MM.1S (cell line): ENCODE results near the gene CNTRL.

Source experiments
- DNase-seq: peaks from one replicate; pipeline ENCODE4 v3.0.0-alpha.2; 2015
- H2AFZ ChIP-seq: fragments of 300-600 bp; sonication (generic); 2 replicates; pipeline ENCODE4 v1.6.0; 2016; ENCODE audit warnings: antibody characterized with exemption, low read length
- H3F3A ChIP-seq: fragments of 300-600 bp; sonication (generic); 2 replicates; pipeline ENCODE4 v1.6.1; 2016; ENCODE audit warnings: mild to moderate bottlenecking, antibody characterized with exemption, low read length, moderate library complexity, mixed read lengths; ENCODE audit not compliant: insufficient read depth
- H3K27ac ChIP-seq: fragments of 300-600 bp; sonication (generic); 2 replicates; pipeline ENCODE4 v1.5.1; 2016; ENCODE audit warnings: mild to moderate bottlenecking, low read length
- H3K27me3 ChIP-seq: fragments of 300-600 bp; sonication (generic); replicated peaks from 2 replicates; pipeline ENCODE4 v1.6.0; 2016; ENCODE audit warnings: low read length; ENCODE audit not compliant: insufficient read depth
- H3K36me3 ChIP-seq: fragments of 300-600 bp; sonication (generic); replicated peaks from 2 replicates; pipeline ENCODE4 v1.6.1; 2016; ENCODE audit warnings: mild to moderate bottlenecking, low read length, mixed read lengths; ENCODE audit not compliant: insufficient read depth
- H3K4me1 ChIP-seq: fragments of 300-600 bp; sonication (generic); 2 replicates; pipeline ENCODE4 v1.6.1; 2016; ENCODE audit warnings: low read length, mixed read lengths
- H3K4me2 ChIP-seq: fragments of 300-600 bp; sonication (generic); 2 replicates; pipeline ENCODE4 v1.6.0; 2016; ENCODE audit warnings: low read depth, low read length
- H3K4me3 ChIP-seq: fragments of 300-600 bp; sonication (generic); 2 replicates; pipeline ENCODE4 v1.5.1; 2016; ENCODE audit warnings: low read length, mixed read lengths
- H3K79me2 ChIP-seq: fragments of 300-600 bp; sonication (generic); 2 replicates; pipeline ENCODE4 v1.6.1; 2016; ENCODE audit warnings: mixed run types, low read length, mixed read lengths
- H3K9ac ChIP-seq: fragments of 300-600 bp; sonication (generic); 2 replicates; pipeline ENCODE4 v1.6.1; 2016; ENCODE audit warnings: low read length, mixed read lengths
- H3K9me2 ChIP-seq: fragments of 300-600 bp; sonication (generic); replicated peaks from 2 replicates; pipeline ENCODE4 v1.6.1; 2016; ENCODE audit warnings: mild to moderate bottlenecking, low read length, mixed read lengths; ENCODE audit not compliant: insufficient read depth
- H3K9me3 ChIP-seq: fragments of 300-600 bp; sonication (generic); replicated peaks from 2 replicates; pipeline ENCODE4 v1.6.1; 2016; ENCODE audit warnings: mild to moderate bottlenecking, low read length, mixed read lengths; ENCODE audit not compliant: insufficient read depth
- H4K20me1 ChIP-seq: fragments of 300-600 bp; sonication (generic); 2 replicates; pipeline ENCODE4 v1.6.1; 2016; ENCODE audit warnings: mild to moderate bottlenecking, low read length, moderate library complexity, mixed read lengths; ENCODE audit not compliant: insufficient read depth
- CTCF ChIP-seq: fragments of 300-600 bp; sonication (generic); IDR thresholded peaks from 2 replicates; pipeline ENCODE4 v1.5.1; 2016; ENCODE audit warnings: antibody characterized with exemption, low read length, mixed read lengths
- EZH2 ChIP-seq: fragments of 300-600 bp; sonication (generic); optimal IDR thresholded peaks from 2 replicates; pipeline ENCODE3; 2017; ENCODE audit warnings: low read depth, mild to moderate bottlenecking, antibody characterized with exemption, low read length, mixed read lengths
- EZH2phosphoT487 ChIP-seq: fragments of 300-600 bp; sonication (generic); IDR thresholded peaks from 2 replicates; pipeline ENCODE4 v1.6.1; 2018; ENCODE audit warnings: antibody characterized with exemption, low read length

The CNTRL gene

GRCh38 chr9:121222524-121223171 is 147.9 kb downstream of the CNTRL start:
- Histone ChIP-seq H4K20me1 (no peaks in the 10 kb centered on the region), H3F3A (no peaks in the 10 kb centered on the region), H3K27ac (no peak overlapping the region), H3K9ac (no peak overlapping the region), H3K79me2 (no peaks in the 10 kb centered on the region), H3K27me3 (no peaks in the 10 kb centered on the region), H3K9me3 (no peaks in the 10 kb centered on the region), H3K36me3 (no peaks in the 10 kb centered on the region), H3K4me3 (no peak overlapping the region), H2AFZ (no peak overlapping the region), H3K9me2 (no peaks in the 10 kb centered on the region), H3K4me2 (no peak overlapping the region), H3K4me1 (no peaks in the 10 kb centered on the region)
- TF ChIP-seq CTCF (peak; percentile 58), EZH2 (no peak)
- peak; percentile 35 for DNase-seq

GRCh38 chr9:121225240-121225639 is 150.5 kb downstream of the CNTRL start:
- H3K4me1 ChIP-seq, result no peaks in the 10 kb centered on the region
- no peak for TF ChIP-seq CTCF
- no peak for TF ChIP-seq EZH2phosphoT487
- TF ChIP-seq EZH2, result no peak
- H3K27ac ChIP-seq, result no peak overlapping the region
- no peaks in the 10 kb centered on the region for H3K9me3 ChIP-seq
- no peaks in the 10 kb centered on the region for H4K20me1 ChIP-seq
- no peaks in the 10 kb centered on the region for H3K27me3 ChIP-seq
- H2AFZ ChIP-seq, result no peak overlapping the region
- DNase-seq, result no peak
- no peak overlapping the region for H3K4me2 ChIP-seq
- no peak overlapping the region for H3K4me3 ChIP-seq
- H3K36me3 ChIP-seq, result no peaks in the 10 kb centered on the region
- no peak overlapping the region for H3K9ac ChIP-seq
- H3K79me2 ChIP-seq, result no peaks in the 10 kb centered on the region
- no peaks in the 10 kb centered on the region for H3K9me2 ChIP-seq
- no peaks in the 10 kb centered on the region for H3F3A ChIP-seq

GRCh38 chr9:121226175-121226574 is 151.4 kb downstream of the CNTRL start:
- Histone ChIP-seq H3K9me3 (no peaks in the 10 kb centered on the region), H3K4me3 (no peak overlapping the region), H3K4me1 (no peaks in the 10 kb centered on the region), H3K9me2 (no peaks in the 10 kb centered on the region), H3K4me2 (no peak overlapping the region), H3F3A (no peaks in the 10 kb centered on the region), H4K20me1 (no peaks in the 10 kb centered on the region), H3K79me2 (no peaks in the 10 kb centered on the region), H2AFZ (no peak overlapping the region), H3K27ac (no peak overlapping the region), H3K9ac (no peak overlapping the region), H3K36me3 (no peaks in the 10 kb centered on the region), H3K27me3 (no peaks in the 10 kb centered on the region)
- DNase-seq, result no peak
- TF ChIP-seq CTCF (no peak), EZH2phosphoT487 (no peak), EZH2 (no peak)
